H1 (cell line): ENCODE results near the gene CD34. TPM values are rescaled to one million over a fixed set of nuclear protein-coding genes. Genes with fewer than 3 reads are reported as not detected.

Source experiments
- CTCF ChIA-PET: fragments of 300-600 bp; sonication (Branson Sonifier 250); formaldehyde crosslinking; loops from one replicate; lab custom pipeline; 2021; ENCODE audit not compliant: partially characterized antibody; lab: Charles Lee
- POLR2A ChIA-PET: fragments of 300-600 bp; sonication (Branson Sonifier 250); formaldehyde crosslinking; loops from one replicate; lab custom pipeline; 2021; ENCODE audit warnings: inconsistent platforms; ENCODE audit not compliant: partially characterized antibody; lab: Charles Lee
- DNase-seq, 2 experiments: peaks; one replicate each; pipeline versions ENCODE4 v3.0.0 to v3.0.0-alpha.2; 2010 to 2022; ENCODE audit warnings: low spot score in 2 of 2, low read depth in 1 of 2, mixed read lengths in 1 of 2
- FAIRE-seq: peaks from 2 replicates; lab custom pipeline; 2011; peaks lifted over from hg19 to GRCh38; lab: Jason Lieb, UNC
- H2AFZ ChIP-seq: 2 replicates; pipeline ENCODE4 v1.8.1; 2012; ENCODE audit warnings: low read length, inconsistent platforms
- H2AK5ac ChIP-seq: 2 replicates; pipeline ENCODE4 v1.6.1; 2013; ENCODE audit warnings: low read depth, low read length
- H2BK120ac ChIP-seq: replicated peaks from 2 replicates; pipeline ENCODE3; 2013; ENCODE audit warnings: low read depth, low read length, inconsistent platforms
- H2BK12ac ChIP-seq: 2 replicates; pipeline ENCODE4 v1.6.1; 2013; ENCODE audit warnings: low read depth, low read length
- H2BK15ac ChIP-seq: 2 replicates; pipeline ENCODE4 v1.6.1; 2013; ENCODE audit warnings: low read length
- H2BK20ac ChIP-seq: 2 replicates; pipeline ENCODE4 v1.6.1; 2013; ENCODE audit warnings: low read length
- H2BK5ac ChIP-seq: 2 replicates; pipeline ENCODE4 v1.6.1; 2013; ENCODE audit warnings: low read depth, low read length
- H3K14ac ChIP-seq: 2 replicates; pipeline ENCODE4 v1.6.1; 2013; ENCODE audit warnings: inconsistent platforms; ENCODE audit not compliant: insufficient read length
- H3K18ac ChIP-seq: 2 replicates; pipeline ENCODE4 v1.6.1; 2013; ENCODE audit warnings: low read length; ENCODE audit errors: extremely low read depth
- H3K23ac ChIP-seq: 2 replicates; pipeline ENCODE4 v1.6.1; 2013; ENCODE audit warnings: inconsistent platforms; ENCODE audit not compliant: insufficient read length
- H3K23me2 ChIP-seq: 2 replicates; pipeline ENCODE4 v1.6.1; 2013; ENCODE audit warnings: low read depth, low read length
- H3K27ac ChIP-seq: 2 replicates; pipeline ENCODE4 v1.6.1; 2011; ENCODE audit warnings: low read depth, low read length, inconsistent platforms
- H3K27me3 ChIP-seq, 4 experiments: replicated peaks in 1 of 4; 1 replicate in 1 of 4; 2 replicates in 3 of 4; pipeline versions ENCODE4 v1.6.1 to v1.8.1; 2011 to 2013; ENCODE audit warnings: low read length in 3 of 4, mild to moderate bottlenecking in 3 of 4, inconsistent platforms in 2 of 4, mixed read lengths in 2 of 4, moderate library complexity in 1 of 4; ENCODE audit not compliant: control insufficient read depth in 3 of 4, insufficient read depth in 3 of 4; ENCODE audit errors: extremely low read depth in 1 of 4
- H3K36me3 ChIP-seq, 4 experiments: 2 replicates each; pipeline versions ENCODE4 v1.6.1 to v1.8.1; 2011 to 2013; ENCODE audit warnings: mild to moderate bottlenecking in 4 of 4, low read length in 3 of 4, moderate library complexity in 2 of 4, control low read depth in 1 of 4, inconsistent platforms in 1 of 4; ENCODE audit not compliant: insufficient read depth in 4 of 4, control insufficient read depth in 2 of 4
- H3K4ac ChIP-seq: replicated peaks from 2 replicates; pipeline ENCODE3; 2013; ENCODE audit warnings: low read length, low read depth, mixed read lengths, inconsistent platforms; ENCODE audit not compliant: insufficient read length
- H3K4me1 ChIP-seq, 4 experiments: replicated peaks in 1 of 4; 1 replicate in 1 of 4; 2 replicates in 3 of 4; pipeline versions ENCODE4 v1.6.1 to v1.8.1; 2011 to 2013; ENCODE audit warnings: low read length in 3 of 4, inconsistent platforms in 2 of 4, mixed read lengths in 1 of 4; ENCODE audit not compliant: insufficient read depth in 4 of 4, control insufficient read depth in 3 of 4
- H3K4me2 ChIP-seq, 2 experiments: 2 replicates each; pipeline versions ENCODE4 v1.6.1 to v1.8.1; 2011 to 2013; ENCODE audit warnings: low read depth in 2 of 2, low read length in 2 of 2, control low read depth in 1 of 2, inconsistent platforms in 1 of 2, mild to moderate bottlenecking in 1 of 2; ENCODE audit not compliant: insufficient read depth in 1 of 2
- H3K4me3 ChIP-seq, 4 experiments: fragments of 200-600, 300-600 bp in 1 of 4; sonication (generic), shearing (Covaris generic), sonication (Bioruptor Twin) in 1 of 4; 2 replicates each; pipeline versions ENCODE4 v1.5.1 to v1.8.1; 2011 to 2016; ENCODE audit warnings: low read length in 4 of 4, low read depth in 3 of 4, control low read depth in 2 of 4, inconsistent platforms in 2 of 4, mild to moderate bottlenecking in 2 of 4, mixed read lengths in 1 of 4, moderate library complexity in 1 of 4; ENCODE audit not compliant: insufficient read depth in 2 of 4; ENCODE audit errors: extremely low read depth in 1 of 4
- H3K56ac ChIP-seq: replicated peaks from 2 replicates; pipeline ENCODE3; 2013; ENCODE audit warnings: low read depth, mild to moderate bottlenecking, mixed read lengths, low read length, inconsistent platforms; ENCODE audit not compliant: insufficient read length
- H3K79me1 ChIP-seq: 2 replicates; pipeline ENCODE4 v1.6.1; 2013; ENCODE audit warnings: low read depth, low read length, control low read depth
- H3K79me2 ChIP-seq, 2 experiments: 2 replicates each; pipeline versions ENCODE4 v1.6.1 to v1.8.1; 2012 to 2013; ENCODE audit warnings: low read length in 2 of 2, mild to moderate bottlenecking in 2 of 2, inconsistent platforms in 1 of 2; ENCODE audit not compliant: insufficient read depth in 2 of 2, control insufficient read depth in 1 of 2
- H3K9ac ChIP-seq, 4 experiments: replicated peaks in 1 of 4; 1 replicate in 1 of 4; 2 replicates in 3 of 4; pipeline versions ENCODE4 v1.6.1 to v1.8.1; 2011 to 2013; ENCODE audit warnings: low read depth in 3 of 4, low read length in 3 of 4, control low read depth in 2 of 4, mild to moderate bottlenecking in 2 of 4, moderate library complexity in 2 of 4, inconsistent platforms in 1 of 4; ENCODE audit errors: extremely low read depth in 1 of 4
- H3K9me3 ChIP-seq, 2 experiments: 2 replicates each; pipeline versions ENCODE4 v1.6.1 to v1.8.1; 2012 to 2013; ENCODE audit warnings: mild to moderate bottlenecking in 2 of 2, moderate library complexity in 2 of 2, control low read depth in 1 of 2, inconsistent platforms in 1 of 2, low read depth in 1 of 2, low read length in 1 of 2, mixed read lengths in 1 of 2; ENCODE audit not compliant: insufficient read depth in 2 of 2
- H4K20me1 ChIP-seq, 2 experiments: replicated peaks in 1 of 2; 2 replicates each; pipeline versions ENCODE3 to v1.8.1; 2011 to 2013; ENCODE audit warnings: inconsistent platforms in 2 of 2, low read length in 2 of 2, mild to moderate bottlenecking in 1 of 2; ENCODE audit not compliant: insufficient read depth in 2 of 2, control insufficient read depth in 1 of 2
- H4K5ac ChIP-seq: 2 replicates; pipeline ENCODE4 v1.6.1; 2013; ENCODE audit warnings: low read length, low read depth, mixed read lengths, inconsistent platforms; ENCODE audit not compliant: insufficient read length
- H4K8ac ChIP-seq: 2 replicates; pipeline ENCODE4 v1.8.0; 2013; ENCODE audit warnings: mild to moderate bottlenecking, moderate library complexity, low read length, inconsistent platforms; ENCODE audit not compliant: insufficient read depth; ENCODE audit errors: extremely low read depth
- H4K91ac ChIP-seq: replicated peaks from 2 replicates; pipeline ENCODE3; 2013; ENCODE audit warnings: low read length, mixed read lengths, inconsistent platforms; ENCODE audit not compliant: insufficient read length
- CREB1 ChIP-seq: IDR thresholded peaks from 2 replicates; pipeline ENCODE4 v1.6.1; 2012; ENCODE audit warnings: inconsistent platforms
- GABPA ChIP-seq: IDR thresholded peaks from 2 replicates; pipeline ENCODE4 v1.6.1; 2011; ENCODE audit warnings: mild to moderate bottlenecking, low read length, moderate library complexity, borderline replicate concordance; ENCODE audit not compliant: insufficient read depth
- JUN ChIP-seq: IDR thresholded peaks from 2 replicates; pipeline ENCODE4 v1.6.1; 2011; ENCODE audit warnings: low read depth, mild to moderate bottlenecking, improper control_type of control experiment, low read length
- SIN3A ChIP-seq, 2 experiments: IDR thresholded peaks in 1 of 2; conservative IDR thresholded peaks in 1 of 2; 2 replicates each; pipeline ENCODE4 v1.6.1; 2011 to 2012; ENCODE audit warnings: low read length in 2 of 2, improper control_type of control experiment in 1 of 2, low read depth in 1 of 2, mild to moderate bottlenecking in 1 of 2
- SIX5 ChIP-seq: IDR thresholded peaks from 2 replicates; pipeline ENCODE4 v1.6.1; 2011; ENCODE audit warnings: mild to moderate bottlenecking, low read depth, low read length
- YY1 ChIP-seq: IDR thresholded peaks from 2 replicates; pipeline ENCODE4 v1.6.1; 2011; ENCODE audit warnings: low read depth, mild to moderate bottlenecking, low read length
- WGBS, 2 experiments: shearing (Covaris generic) in 1 of 2; methylation state at CpG; one replicate each; pipeline versions ENCODE4 v1.1.6 to v1.1.7; 2013 to 2015; ENCODE audit warnings: low lambda C conversion rate in 2 of 2, mixed read lengths in 2 of 2, inconsistent platforms in 1 of 2, low coverage in 1 of 2, missing lambda C conversion rate in 1 of 2; ENCODE audit not compliant: insufficient replicate concordance in 2 of 2, insufficient coverage in 1 of 2, insufficient read length in 1 of 2; ENCODE audit errors: extremely low coverage in 1 of 2, missing lambda C conversion rate in 1 of 2; 5-methylcytosine and 5-hydroxymethylcytosine counted together
- polyA plus RNA-seq, 7 experiments: library from polyadenylated mRNA; depleted of rRNA in 3 of 7; stranded (reverse) in 5 of 7; unstranded in 2 of 7; fragments of >200 nt in 5 of 7; fragments of 200-250 nt in 2 of 7; gene quantifications; 1 replicate in 5 of 7; 2 replicates in 1 of 7; 4 replicates in 1 of 7; pipeline versions ENCODE4 v1.2.1 to v1.2.3, GENCODE V29; 2011 to 2013; ENCODE audit warnings: missing spikeins in 2 of 7, mixed read lengths in 2 of 7
- total RNA-seq: library from RNA; stranded (reverse); fragmentation: NEBNext Ultra II Directional; extraction: Animal tissue kit (Norgen Biotek cat#: 25700); gene quantifications from 2 replicates; pipeline ENCODE4 v1.2.1, GENCODE V29; 2021

Gene CD34
- total and polyA plus RNA-seq, 2 of the 8 experiments (the other 6 are each of a cell fraction or from before 2014, with no cell fraction given), result 0.39 to 0.54 TPM

DNA sequence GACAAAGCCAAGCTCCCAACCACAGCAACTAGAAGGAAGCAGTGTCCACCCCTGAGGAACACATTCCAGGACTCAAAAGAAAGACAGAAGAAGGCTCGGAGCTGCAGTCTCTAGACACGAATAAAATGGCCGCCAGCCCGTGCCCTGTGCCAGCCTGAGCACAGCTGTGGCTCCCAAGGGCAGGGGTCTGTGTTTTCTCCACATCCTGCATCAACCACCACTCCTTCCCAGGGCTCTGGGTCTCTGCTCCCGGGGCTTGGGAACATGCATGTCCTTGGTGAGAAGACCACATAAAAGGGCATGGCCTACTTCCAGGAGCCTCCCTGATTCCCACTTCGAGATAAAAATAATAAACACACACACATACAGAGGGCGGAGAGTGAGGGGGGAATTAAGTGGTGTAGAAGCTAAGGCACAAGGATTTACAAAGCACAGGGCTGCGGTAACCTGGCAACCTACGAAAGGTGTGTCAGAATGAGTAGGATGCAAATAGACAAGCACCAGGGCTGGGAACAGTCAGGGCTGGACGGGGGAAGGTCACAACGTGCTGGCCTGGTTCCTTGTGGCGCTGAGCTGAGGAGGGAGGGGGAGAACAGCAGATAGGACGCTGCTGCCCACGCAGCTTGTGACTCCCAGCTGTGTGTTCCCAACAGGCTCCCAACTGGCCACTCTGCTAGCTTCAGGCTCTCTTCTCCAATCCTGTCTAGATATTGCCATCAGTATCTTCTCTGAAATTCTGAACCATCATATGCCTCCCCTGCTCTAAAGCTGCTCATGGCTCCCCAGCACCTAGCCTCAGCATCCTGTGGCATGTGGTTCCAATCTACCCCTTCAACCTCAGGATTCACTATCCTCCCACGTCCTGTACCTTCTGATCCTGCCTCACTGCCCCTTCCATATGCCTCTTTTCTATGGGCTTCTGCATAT is 72.5 kb downstream of the CD34 start:
- Histone ChIP-seq H2AK5ac (no peak overlapping the region), H3K9ac (no peak overlapping the region), H2AFZ (no peak overlapping the region), H2BK15ac (no peak overlapping the region), H3K36me3 (no peaks in the 10 kb centered on the region), H4K8ac (no peak overlapping the region), H3K23me2 (no peaks in the 10 kb centered on the region), H3K18ac (no peak overlapping the region), H3K4me1 (peaks cover 0 to 3% (median 1%) of the 10 kb centered on the region in 4 experiments; a peak in 3 of 7 replicates), H3K23ac (no peak overlapping the region), H4K20me1 (no peaks in the 10 kb centered on the region), H3K4me3 (no peak overlapping the region), H4K91ac (no peak overlapping the region), H3K4ac (no peak overlapping the region), H3K27me3 (no peaks in the 10 kb centered on the region), H3K27ac (no peak overlapping the region), H3K14ac (no peak overlapping the region), H3K9me3 (no peaks in the 10 kb centered on the region), H2BK120ac (no peak overlapping the region), H2BK12ac (no peak overlapping the region), H2BK20ac (no peak overlapping the region), H4K5ac (no peak overlapping the region), H3K4me2 (no peak overlapping the region), H3K79me2 (no peaks in the 10 kb centered on the region), H2BK5ac (no peak overlapping the region), H3K56ac (no peak overlapping the region), H3K79me1 (no peaks in the 10 kb centered on the region)
- 89% methylated on average over 14 of the region's 15 CpGs; no CpG with 5 or more reads in 1 of the 2 experiments for WGBS, 2 experiments
- DNase-seq (no peak), FAIRE-seq (no peak)
- POLR2A ChIA-PET, result interaction anchor here (1.0 to 1.1 kb wide), 2 partner anchors 9 kb away, joined by 3 to 4 read pairs; no protein-coding TSS in a partner anchor
- CTCF ChIA-PET, result interaction anchor here (0.6 to 7.3 kb wide), 12 partner anchors 9 to 1926 kb away, joined by 3 to 56 read pairs (median 6); no protein-coding TSS in a partner anchor
- TF ChIP-seq SIN3A (conservative IDR thresholded peaks at IDR 0.05 in 1 of 2, IDR thresholded peaks at IDR 0.05 in 1 of 2; ENCODE audit: low read depth in 1 of 2, low read length in 2 of 2), result no peak
- TF ChIP-seq SIX5, result no peak
- TF ChIP-seq CREB1, result no peak
- TF ChIP-seq JUN, result no peak
- TF ChIP-seq GABPA, result no peak
- TF ChIP-seq YY1, result 0 out of 2 replicates have a peak, but pooled peaks have one; percentile 28
